RCC 7860 (cell line): ENCODE measurements around the gene SHKBP1.
"Not testable (repeated sequence)": the region's sequence is repeated elsewhere in the genome, so short reads cannot be mapped to it uniquely, and the experiment has no call there.

Experiments used
- DNase-seq: peaks from one replicate; pipeline ENCODE4 v3.0.0-alpha.2; 2015; ENCODE audit warnings: low spot score
- FAIRE-seq: peaks from 2 replicates; lab custom pipeline; 2012; peaks lifted over from hg19 to GRCh38; lab: Jason Lieb, UNC

Gene SHKBP1

DNA sequence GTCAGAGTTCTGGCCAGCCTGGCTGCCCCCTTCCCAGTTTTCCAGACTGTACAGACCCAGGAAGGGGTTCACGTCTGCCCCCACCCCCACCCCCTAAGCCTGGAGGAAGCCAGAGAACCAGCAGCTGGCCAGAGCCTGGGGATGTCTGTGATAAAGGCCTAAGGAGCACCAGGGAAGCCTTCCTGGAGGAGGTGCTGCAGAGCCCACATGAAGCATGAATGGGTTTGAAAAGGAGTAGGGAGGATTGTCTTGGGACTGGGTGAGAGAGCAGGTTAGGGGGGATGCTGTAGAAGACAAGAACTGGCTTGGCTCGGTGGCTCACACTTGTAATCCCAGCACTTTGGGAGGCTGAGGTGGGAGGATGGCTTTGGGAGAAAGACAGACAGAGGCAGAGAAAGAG lies 5.8 kb downstream of the SHKBP1 start:
- FAIRE-seq (no peak), DNase-seq (no peak)

DNA sequence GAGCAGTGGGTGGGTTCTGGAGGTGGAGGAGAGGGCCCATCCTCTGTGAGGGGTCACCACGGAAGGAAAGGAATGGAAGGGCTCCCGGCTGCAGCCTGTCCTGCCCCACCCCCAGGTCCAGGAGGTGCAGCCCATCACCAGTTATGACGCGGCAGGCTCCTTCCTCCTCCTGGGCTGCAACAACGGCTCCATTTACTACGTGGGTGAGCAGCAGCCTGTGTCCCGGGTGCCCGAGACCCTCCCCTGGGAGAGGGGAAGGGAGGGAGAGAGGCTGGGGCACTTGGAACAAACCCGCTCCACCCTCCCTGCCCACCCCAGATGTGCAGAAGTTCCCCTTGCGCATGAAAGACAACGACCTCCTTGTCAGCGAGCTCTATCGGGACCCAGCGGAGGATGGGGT lies 6.6 kb downstream of the SHKBP1 start:
- DNase-seq (no peak), FAIRE-seq (no peak)

DNA sequence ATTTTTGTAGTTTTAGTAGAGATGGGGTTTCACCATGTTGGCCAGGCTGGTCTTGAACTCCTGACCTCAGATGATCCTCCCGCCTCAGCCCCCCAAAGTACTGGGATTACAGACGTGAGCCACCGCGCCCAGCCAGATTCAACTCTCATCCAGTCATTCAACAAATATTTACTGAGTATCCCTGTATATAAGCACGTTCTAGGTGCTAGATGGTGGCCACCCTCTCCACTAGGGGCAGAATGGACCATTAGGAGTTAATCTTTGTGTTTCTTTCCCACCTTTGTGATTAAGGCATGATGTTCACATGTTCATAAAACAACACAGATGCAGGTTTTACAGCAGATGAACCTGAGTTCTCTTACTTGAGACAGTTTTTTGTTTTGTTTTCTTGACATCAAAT lies 7.3 kb downstream of the SHKBP1 start:
- DNase-seq (peak; percentile 65), FAIRE-seq (peak; percentile 7)

DNA sequence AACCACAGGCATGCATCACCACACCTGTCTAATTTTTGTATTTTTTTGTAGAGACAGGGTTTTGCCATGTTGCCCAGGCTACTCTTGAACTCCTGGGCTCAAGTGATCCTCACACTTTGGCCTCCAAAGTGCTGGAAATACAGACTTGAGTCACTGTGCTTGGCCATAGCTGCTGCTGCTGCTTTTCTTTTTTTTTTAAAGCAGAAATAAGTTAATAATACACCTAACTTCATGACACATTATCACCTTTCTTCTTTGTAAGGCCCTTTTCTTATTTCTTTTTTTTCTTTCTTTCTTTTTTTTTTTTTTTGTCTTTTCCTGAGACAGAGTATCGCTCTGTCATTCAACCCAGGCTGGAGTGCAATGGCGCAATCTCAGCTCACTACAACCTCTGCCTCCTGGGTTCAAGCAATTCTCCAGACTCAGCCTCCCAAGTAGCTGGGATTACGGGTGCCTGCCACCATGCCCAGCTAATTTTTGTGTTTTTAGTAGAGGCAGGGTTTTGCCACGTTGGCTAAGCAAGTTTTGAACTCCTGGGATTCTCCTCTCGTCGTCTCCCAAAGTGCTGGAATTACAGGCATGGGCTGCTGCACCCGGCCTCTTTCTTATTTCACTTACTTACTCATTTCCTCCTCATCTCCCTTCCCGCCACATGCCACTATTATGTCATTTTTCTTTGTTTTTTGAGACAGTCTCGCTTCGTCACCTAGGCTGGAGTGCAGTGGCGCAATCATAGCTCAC lies 8.7 kb downstream of the SHKBP1 start:
- peak; percentile 84 for FAIRE-seq

DNA sequence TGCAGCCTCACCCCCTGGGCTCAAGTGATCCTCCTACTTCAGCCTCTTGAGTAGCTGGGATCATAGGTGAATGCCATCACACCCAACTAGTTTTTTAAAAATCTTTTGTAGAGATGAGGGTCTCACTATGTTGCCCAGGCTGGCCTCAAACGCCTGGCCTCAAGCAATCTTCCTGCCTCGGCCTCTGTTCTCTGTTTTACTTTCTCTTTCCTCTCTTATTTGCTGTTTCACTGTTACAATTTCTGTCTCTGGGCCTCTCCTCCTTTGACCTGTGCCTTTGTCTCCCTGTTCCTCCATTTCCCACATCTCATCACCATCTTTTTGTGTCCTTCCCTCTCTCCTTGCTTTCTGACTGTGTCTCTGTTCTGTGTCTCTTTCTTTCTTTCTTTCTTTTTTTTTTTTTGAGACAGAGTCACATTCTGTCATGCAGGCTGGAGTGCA lies 9.3 kb downstream of the SHKBP1 start:
- DNase-seq (no peak), FAIRE-seq (no peak)

More for the DNA sequence above, 8.7 kb downstream of the SHKBP1 start:
- DNase-seq: peak; percentile 88

DNA sequence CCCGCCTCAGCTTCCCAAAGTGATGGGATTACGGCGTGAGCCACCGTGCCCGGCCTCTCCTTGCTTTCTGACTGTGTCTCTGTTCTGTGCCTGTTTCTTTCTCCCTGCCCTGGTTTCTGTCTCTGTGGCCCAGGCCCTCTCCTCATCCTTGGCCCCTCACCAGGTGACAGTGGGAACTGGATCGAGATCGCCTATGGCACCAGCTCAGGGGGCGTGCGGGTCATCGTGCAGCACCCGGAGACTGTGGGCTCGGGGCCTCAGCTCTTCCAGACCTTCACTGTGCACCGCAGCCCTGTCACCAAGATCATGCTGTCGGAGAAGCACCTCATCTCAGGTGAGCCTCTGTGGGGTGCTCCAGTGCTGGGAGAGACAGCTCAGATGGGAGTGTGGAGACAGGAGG lies 9.9 kb downstream of the SHKBP1 start:
- DNase-seq (no peak), FAIRE-seq (no peak)

DNA sequence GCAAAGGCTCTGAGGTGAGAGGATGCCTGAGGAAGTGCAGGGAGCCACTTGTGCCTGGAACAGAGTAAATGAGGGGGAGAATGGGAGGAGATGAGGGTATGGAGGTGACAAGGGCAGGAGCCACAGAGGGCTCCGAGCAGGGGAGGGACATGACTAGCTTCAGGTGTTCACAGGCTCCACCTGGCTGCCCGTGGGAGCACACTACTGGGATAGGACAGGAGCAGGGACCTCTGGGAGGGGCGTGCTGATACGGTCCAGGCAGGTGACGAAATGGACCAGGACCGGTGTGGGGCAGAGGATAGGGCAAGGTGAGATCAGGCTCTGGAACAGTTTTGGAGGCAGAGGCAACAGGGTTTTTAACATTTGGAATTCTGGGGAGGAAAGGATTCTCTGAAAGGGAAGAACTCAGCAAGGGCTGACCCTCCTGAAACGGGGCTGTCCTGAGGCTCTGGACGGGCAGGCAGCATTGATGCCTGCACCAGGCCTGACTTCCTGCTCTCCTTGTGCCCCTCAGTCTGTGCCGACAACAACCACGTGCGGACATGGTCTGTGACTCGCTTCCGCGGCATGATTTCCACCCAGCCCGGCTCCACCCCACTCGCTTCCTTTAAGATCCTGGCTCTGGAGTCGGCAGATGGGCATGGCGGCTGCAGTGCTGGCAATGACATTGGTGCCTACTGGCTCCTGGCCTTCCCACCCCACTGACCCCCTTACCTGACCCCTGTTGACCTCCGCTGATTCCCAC lies 11.6 kb downstream of the SHKBP1 start:
- peak; percentile 59 for DNase-seq
- FAIRE-seq: no peak

DNA sequence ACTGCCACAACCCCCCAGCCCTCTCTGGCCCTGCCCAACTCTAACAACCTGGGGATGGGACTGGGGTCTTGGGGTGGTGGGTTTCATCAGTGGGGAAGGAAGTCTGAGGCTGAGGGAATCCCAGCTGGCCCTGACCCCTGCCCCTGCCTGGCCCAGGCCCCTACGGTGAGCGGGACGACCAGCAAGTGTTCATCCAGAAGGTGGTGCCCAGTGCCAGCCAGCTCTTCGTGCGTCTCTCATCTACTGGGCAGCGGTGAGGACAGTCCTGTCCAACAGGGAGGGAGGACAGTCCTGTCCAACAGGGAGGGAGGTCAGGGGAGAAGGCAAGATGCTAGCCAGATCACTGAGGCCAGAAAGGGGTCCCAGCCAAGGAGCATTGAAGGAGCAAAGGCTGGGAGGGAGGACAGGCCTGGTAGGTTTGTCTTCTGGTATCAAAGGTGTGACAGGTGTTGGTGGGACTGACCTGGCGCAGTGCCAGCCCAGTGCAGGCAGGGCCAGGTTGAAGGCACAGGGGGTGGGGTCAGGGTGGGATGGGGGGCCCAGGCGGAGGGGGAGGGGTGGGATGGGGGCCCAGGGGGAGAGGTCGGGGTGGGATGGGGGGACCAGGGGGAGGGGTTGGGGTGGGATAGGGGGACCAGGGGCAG lies 12.4 kb downstream of the SHKBP1 start:
- DNase-seq: no peak
- no peak for FAIRE-seq

DNA sequence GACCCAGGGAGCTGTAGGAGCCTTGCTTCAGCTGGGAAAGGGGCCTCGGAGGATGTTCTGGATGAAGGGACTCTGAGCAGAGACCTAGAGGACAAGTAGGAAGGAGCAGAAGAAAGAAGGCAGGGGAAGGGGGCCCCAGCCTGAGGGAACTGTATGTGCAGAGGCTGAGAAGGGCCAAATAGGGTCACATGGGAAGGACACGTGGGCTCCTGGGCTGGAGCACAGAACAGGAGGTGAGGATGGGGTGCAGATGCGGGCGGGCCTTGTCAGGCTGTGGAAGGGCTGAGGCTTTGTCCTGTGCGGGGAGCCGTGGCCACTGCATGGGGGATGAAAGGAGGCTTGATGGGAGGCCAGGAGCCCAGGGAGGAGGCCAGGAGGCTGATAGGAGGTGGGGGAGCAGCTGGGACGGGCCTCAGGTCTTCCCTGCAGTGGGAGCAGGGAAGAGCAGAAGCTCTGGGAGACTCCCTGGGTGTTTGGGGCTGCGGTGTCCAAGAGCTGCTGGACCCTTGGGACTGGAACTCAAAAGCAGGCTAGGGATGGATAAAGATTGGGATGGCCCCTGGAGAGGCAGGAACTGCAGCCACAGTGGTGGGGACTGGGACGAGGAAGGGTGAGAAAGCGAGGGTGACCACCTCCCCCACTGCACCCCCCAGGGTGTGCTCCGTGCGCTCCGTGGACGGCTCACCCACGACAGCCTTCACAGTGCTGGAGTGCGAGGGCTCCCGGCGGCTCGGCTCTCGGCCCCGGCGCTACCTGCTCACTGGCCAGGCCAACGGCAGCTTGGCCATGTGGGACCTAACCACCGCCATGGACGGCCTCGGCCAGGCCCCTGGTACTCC lies 13.1 kb downstream of the SHKBP1 start:
- DNase-seq (no peak), FAIRE-seq (no peak)

DNA sequence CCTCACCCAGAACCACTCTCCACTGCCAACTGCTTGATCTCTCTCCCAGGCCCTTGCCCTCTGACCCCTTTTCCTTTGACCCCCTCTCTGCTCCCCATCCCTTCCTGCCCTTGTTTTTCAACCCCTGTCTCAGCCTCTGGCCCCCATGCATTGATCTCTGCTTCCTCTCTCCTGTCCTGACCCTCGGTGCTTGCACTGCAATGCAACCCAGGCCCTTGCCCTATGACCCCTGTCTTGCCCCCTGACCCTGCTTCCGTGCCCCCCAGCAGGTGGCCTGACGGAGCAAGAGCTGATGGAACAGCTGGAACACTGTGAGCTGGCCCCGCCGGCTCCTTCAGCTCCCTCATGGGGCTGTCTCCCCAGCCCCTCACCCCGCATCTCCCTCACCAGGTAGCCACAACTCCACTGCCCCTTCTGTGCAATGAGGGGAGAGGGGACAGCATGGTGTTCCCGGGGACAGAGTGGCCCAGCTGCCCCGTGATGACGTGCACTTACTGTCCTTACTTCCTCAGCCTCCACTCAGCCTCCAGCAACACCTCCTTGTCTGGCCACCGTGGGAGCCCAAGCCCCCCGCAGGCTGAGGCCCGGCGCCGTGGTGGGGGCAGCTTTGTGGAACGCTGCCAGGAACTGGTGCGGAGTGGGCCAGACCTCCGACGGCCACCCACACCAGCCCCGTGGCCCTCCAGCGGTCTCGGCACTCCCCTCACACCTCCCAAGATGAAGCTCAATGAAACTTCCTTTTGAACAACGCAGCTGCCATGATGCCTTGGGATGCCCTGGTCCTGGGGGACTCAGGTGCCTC lies 14.0 kb downstream of the SHKBP1 start:
- FAIRE-seq (no peak), DNase-seq (no peak)

DNA sequence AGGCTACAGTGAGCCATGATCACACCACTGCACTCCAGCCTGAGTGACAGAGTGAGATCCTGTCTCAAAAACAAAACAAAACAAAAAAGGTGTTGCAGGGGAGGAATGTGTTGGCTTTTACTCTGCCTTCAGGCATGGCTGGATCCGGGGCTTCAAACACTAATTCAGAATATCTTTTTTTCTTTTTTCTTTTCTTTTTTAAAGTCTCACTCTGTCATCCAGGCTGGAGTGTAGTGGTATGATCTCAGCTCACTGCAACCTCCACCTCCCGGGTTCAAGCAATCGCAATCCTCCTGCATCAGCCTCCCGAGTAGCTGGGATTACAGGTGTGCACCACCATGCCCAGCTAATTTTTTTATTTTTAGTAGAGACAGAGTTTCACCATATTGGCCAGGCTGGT lies 15.1 kb downstream of the SHKBP1 start:
- not testable (repeated sequence) for DNase-seq, FAIRE-seq

DNA sequence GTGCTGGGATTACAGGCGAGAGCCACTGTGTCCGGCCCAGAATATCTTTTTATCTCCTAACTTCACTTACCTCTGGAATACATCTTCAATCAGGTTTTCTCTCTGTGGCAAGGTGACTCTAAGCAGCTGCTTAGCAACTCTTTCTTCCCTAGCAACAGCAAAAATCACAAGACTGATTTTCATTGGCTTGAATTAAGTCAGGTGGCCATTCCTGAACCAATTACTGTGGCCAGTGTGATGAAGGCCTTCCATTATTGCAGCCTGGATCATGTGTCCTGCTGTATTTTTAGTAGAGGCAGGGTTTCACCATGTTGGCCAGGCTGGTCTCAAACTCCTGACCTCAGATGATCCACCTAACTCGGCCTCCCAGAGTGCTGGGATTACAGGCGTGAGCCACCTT lies 15.5 kb downstream of the SHKBP1 start:
- FAIRE-seq (no peak), DNase-seq (no peak)

DNA sequence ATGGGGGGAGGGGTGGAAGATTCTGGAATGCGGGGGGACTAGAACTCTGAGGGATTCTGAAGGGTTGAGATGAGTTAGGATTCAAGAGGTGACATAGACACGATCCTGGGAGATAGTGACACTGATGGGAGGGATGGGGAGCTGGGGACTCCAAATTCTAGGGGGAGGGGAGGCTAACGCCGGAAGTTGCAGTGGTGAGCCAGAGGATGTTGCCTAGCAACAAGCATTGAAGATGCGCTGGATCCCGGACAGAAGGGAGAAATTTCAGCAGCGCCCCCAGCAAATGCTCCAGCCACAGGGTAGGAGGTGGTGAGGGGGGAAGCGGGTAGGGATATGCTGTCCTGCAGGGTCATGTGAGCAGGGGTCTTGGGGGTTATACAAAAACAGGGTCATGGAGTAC lies 17.6 kb downstream of the SHKBP1 start:
- DNase-seq: no peak
- FAIRE-seq: no peak

DNA sequence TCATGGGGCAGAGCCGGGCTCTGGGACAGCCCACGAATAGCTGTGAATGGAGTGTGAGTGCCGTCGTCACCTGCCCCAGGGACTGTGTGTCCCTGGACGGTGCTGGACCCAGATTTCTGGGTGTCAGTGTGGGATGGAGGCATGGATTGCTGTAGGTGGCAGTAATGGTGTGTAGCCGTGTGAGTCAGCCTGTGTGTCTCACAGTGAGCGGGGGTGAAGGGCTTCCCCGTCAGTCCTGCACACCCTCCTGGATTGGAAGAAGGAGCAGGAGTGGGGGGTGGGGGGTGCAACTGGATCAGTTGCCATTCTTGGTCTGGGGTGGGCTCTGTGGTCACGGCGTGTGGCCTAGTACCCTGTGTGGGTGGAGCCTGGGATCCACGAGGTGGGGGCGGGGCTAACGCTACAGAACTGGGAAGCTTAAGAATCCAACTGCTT lies 18.0 kb downstream of the SHKBP1 start:
- FAIRE-seq (no peak), DNase-seq (peak; percentile 54)

DNA sequence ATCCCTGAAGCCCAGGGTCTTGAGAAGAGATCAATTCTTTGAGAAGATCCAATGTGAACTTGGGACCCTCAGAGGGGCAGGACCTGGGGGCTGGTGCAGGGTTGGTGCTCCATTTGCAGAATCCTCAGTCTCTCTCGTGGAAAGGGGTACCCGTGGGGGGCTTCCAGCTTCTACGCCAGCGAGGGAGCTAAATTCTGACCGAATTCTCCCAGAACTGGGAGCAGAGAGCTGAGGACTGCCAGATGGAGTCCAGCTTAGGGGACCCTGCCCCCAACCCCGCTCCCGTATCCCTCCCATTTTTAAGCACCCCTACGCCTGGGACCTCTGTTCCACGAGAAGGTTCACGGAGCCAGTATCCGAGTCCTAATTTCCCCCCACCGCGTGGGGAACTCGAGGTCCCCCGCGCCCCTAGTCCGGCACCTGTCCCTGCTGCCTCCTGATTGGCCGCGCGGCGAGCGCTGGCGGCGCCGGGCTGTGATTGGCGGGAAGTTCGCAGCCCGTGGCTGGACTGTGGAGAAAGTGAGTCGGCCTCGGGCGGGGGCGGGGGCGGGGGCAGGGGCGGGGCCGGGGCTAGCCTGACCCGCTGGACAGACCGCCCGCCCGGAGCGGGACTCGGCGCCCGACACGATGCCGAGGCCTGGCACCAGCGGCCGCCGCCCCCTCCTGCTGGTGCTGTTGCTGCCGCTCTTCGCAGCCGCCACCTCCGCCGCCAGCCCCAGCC lies 20.1 kb downstream of the SHKBP1 start:
- no peak for FAIRE-seq

DNA sequence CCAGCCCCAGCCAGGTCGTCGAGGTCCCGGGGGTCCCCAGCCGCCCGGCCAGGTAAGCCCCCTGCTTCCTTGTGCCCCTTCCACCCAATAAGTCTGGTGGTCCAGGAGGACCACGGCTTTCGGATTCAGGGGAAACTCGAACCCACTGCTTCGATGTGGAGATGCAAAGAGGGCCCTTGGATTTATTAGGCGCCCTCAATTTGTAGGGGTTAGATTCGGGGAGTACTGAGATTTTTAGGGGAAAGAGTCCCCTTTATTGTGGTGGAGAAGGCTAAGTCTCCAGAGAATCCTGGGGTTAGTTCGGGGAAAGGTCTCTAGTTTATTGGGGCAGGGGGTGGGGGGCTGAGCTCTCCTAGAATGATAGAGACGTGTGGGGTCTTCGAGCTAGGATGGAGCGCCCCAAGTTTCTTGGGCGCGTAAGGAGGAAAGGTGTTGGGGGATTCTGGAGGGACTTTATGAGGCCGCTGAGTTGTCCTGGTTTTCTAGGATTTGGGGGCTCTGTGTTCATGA lies 20.7 kb downstream of the SHKBP1 start:
- DNase-seq: no peak
- no peak for FAIRE-seq

More for the DNA sequence above, 20.1 kb downstream of the SHKBP1 start:
- DNase-seq: peak; percentile 42

DNA sequence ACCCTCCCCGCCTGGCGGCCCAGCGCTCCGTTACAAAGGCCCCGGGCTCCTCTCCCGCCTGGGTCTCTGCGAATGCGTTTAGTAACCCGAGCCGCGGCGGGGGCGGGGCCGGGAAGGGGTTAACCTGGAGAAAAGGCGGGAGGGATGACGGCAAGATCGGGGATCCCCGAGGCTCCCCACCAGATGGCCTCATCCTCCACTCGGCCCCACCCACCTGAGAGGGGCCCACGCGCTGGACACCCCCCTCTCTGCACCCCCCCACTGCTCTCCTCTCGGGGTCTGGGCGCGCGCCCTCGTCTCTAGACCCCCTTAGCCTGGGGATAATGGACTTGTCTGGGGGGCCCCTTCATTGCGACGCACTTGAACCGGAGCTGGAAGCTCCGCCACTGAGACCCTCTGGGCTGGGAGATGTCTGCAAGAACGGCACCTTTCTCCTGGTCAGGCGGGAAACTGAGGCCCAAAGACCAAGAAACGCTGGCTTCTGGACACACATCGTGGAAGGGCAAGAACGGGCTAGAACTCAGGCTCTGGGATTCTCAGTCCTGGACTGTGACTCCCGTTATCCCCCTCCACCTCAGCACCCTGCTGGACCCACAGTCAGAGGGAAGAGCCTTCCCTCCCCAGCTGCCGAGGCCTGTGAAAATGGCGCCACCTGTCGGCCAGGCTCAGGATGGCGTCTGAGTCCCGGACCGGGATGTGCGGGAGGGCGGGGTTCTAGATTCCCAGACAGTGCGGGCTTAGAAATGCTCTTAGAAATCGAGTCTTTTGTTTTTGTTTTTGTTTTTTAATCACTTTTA lies 21.6 kb downstream of the SHKBP1 start:
- peak; percentile 64 for DNase-seq
- peak; percentile 58 for FAIRE-seq

DNA sequence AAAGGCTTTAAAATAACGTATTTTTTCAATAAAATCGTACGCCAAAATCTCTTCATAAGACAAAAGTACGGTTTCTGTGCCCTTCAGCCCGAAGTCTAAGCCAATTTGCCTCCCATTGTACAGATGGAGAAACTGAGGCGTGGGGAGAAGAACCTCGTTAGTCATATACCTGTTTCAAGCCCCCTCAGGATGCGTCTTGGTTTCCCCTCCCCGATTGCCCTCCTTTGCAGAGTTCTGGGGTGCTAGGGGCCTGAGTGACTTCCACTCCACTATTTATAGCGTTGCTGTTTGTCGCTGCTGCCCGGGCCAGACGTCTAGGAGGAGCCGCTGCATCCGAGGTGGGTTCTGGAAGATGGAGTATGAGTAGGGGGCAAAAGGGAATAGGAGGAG lies 22.2 kb downstream of the SHKBP1 start:
- FAIRE-seq (no peak), DNase-seq (no peak)
